RCC 7860 (cell line): ENCODE measurements around the gene FCRL6.

Experiments
- DNase-seq: peaks from one replicate; pipeline ENCODE4 v3.0.0-alpha.2; 2015; ENCODE audit warnings: low spot score
- FAIRE-seq: peaks from 2 replicates; lab custom pipeline; 2012; peaks lifted over from hg19 to GRCh38; lab: Jason Lieb, UNC

FCRL6 gene

GRCh38 chr1:159798893-159799292 is 3.3 kb upstream of the FCRL6 start:
- FAIRE-seq (peak; percentile 77), DNase-seq (peak; percentile 79)

- FAIRE-seq, result no peak
Measured at GRCh38 chr1:159799446-159799985, 2.6 kb upstream of the FCRL6 start.

GRCh38 chr1:159800177-159800930 is 1.8 kb upstream of the FCRL6 start:
- DNase-seq, result no peak
- FAIRE-seq, result no peak

More at GRCh38 chr1:159799446-159799985, 2.6 kb upstream of the FCRL6 start:
- peak; percentile 7 for DNase-seq

GRCh38 chr1:159803956-159804689 is 2.0 kb downstream of the FCRL6 start:
- FAIRE-seq (no peak), DNase-seq (no peak)

GRCh38 chr1:159804924-159805323 is 2.8 kb downstream of the FCRL6 start:
- no peak for FAIRE-seq
- DNase-seq, result peak; percentile 7

GRCh38 chr1:159815926-159816325 is 13.8 kb downstream of the FCRL6 start:
- DNase-seq (no peak), FAIRE-seq (no peak)

- FAIRE-seq (no peak), DNase-seq (peak; percentile 55)
Measured at GRCh38 chr1:159817276-159818041, 15.3 kb downstream of the FCRL6 start.

GRCh38 chr1:159821171-159821867 is 19.2 kb downstream of the FCRL6 start:
- no peak for FAIRE-seq

GRCh38 chr1:159823406-159823805 is 21.2 kb downstream of the FCRL6 start:
- no peak for DNase-seq
- no peak for FAIRE-seq

More at GRCh38 chr1:159821171-159821867, 19.2 kb downstream of the FCRL6 start:
- peak; percentile 11 for DNase-seq

- DNase-seq (no peak), FAIRE-seq (no peak)
Measured at GRCh38 chr1:159825564-159825963, 23.4 kb downstream of the FCRL6 start.

GRCh38 chr1:159826441-159827101 is 24.4 kb downstream of the FCRL6 start, which contains the start of gene SLAMF8:
Gene SLAMF8, plus strand, starts transcription at chr1:159826873. Its CDS starts 26 bp downstream, at chr1:159826899.
- DNase-seq (peak; percentile 17), FAIRE-seq (no peak)

GRCh38 chr1:159827102-159827490 is 24.9 kb downstream of the FCRL6 start:
- FAIRE-seq (no peak), DNase-seq (no peak)

GRCh38 chr1:159827549-159827948 is 25.4 kb downstream of the FCRL6 start:
- no peak for DNase-seq

GRCh38 chr1:159828176-159828575 is 26.0 kb downstream of the FCRL6 start:
- DNase-seq (peak; percentile 77), FAIRE-seq (peak; percentile 60)

More at GRCh38 chr1:159827549-159827948, 25.4 kb downstream of the FCRL6 start:
- no peak for FAIRE-seq

- DNase-seq (no peak), FAIRE-seq (no peak)
Measured at GRCh38 chr1:159828581-159829272, 26.6 kb downstream of the FCRL6 start.

- FAIRE-seq (no peak), DNase-seq (no peak)
Measured at GRCh38 chr1:159829273-159829634, 27.1 kb downstream of the FCRL6 start.

GRCh38 chr1:159829822-159830465 is 27.8 kb downstream of the FCRL6 start:
- peak; percentile 79 for DNase-seq
- peak; percentile 81 for FAIRE-seq

GRCh38 chr1:159830722-159831121 is 28.6 kb downstream of the FCRL6 start:
- FAIRE-seq, result no peak

More at GRCh38 chr1:159830722-159831121, 28.6 kb downstream of the FCRL6 start:
- no peak for DNase-seq
